Measurements from ENCODE around the gene PABPN1. TPM values are rescaled to one million over a fixed set of nuclear protein-coding genes. Genes with fewer than 3 reads are reported as not detected.

The PABPN1 gene
- total RNA-seq, 1 donor, result 78.6 TPM

GRCh38 chr14:23326491-23327332 lies 5.5 kb downstream of the PABPN1 start:
- DNase-seq (ENCODE audit: low read depth in 2 of 3, low spot score in 2 of 3), result no peak

- peak; percentile 47 to 86 (median 68) for DNase-seq (ENCODE audit: low read depth in 2 of 3, low spot score in 2 of 3)
Measured at GRCh38 chr14:23327947-23328744, 6.9 kb downstream of the PABPN1 start.

GRCh38 chr14:23335623-23336022 lies 14.4 kb downstream of the PABPN1 start:
- no peak for DNase-seq (ENCODE audit: low read depth in 2 of 3, low spot score in 2 of 3)

GRCh38 chr14:23339506-23340268 lies 18.4 kb downstream of the PABPN1 start:
- no peak for DNase-seq (ENCODE audit: low read depth in 2 of 3, low spot score in 2 of 3)

GRCh38 chr14:23344481-23344880 lies 23.2 kb downstream of the PABPN1 start:
- no peak for DNase-seq (ENCODE audit: low read depth in 2 of 3, low spot score in 2 of 3)

GRCh38 chr14:23345987-23346692 lies 24.9 kb downstream of the PABPN1 start:
- no peak for DNase-seq (ENCODE audit: low read depth in 2 of 3, low spot score in 2 of 3)

- DNase-seq (ENCODE audit: low read depth in 2 of 3, low spot score in 2 of 3), result no peak
Measured at GRCh38 chr14:23346693-23347405, 25.6 kb downstream of the PABPN1 start.

GRCh38 chr14:23347406-23348296 lies 26.4 kb downstream of the PABPN1 start:
- no peak for DNase-seq (ENCODE audit: low read depth in 2 of 3, low spot score in 2 of 3)

- no peak for DNase-seq (ENCODE audit: low read depth in 2 of 3, low spot score in 2 of 3)
Measured at GRCh38 chr14:23348297-23348655, 27.0 kb downstream of the PABPN1 start.

- DNase-seq (ENCODE audit: low read depth in 2 of 3, low spot score in 2 of 3), result no peak
Measured at GRCh38 chr14:23349156-23349845, 28.0 kb downstream of the PABPN1 start.

GRCh38 chr14:23351681-23352505 lies 30.6 kb downstream of the PABPN1 start:
- DNase-seq (ENCODE audit: low read depth in 2 of 3, low spot score in 2 of 3), result peak in 1 of 3 donors; percentile 10

GRCh38 chr14:23352506-23353432 lies 31.5 kb downstream of the PABPN1 start, which contains the start of gene SLC22A17:
SLC22A17 (minus strand) TSS chr14:23352887.
- peak; percentile 44 to 82 (median 80) for DNase-seq (ENCODE audit: low read depth in 2 of 3, low spot score in 2 of 3)

- DNase-seq (ENCODE audit: low read depth in 2 of 3, low spot score in 2 of 3), result no peak
Measured at GRCh38 chr14:23353433-23353780, 32.1 kb downstream of the PABPN1 start.

GRCh38 chr14:23354990-23355389 lies 33.7 kb downstream of the PABPN1 start:
- no peak for DNase-seq (ENCODE audit: low read depth in 2 of 3, low spot score in 2 of 3)

GRCh38 chr14:23355871-23356435 lies 34.7 kb downstream of the PABPN1 start:
- no peak for DNase-seq (ENCODE audit: low read depth in 2 of 3, low spot score in 2 of 3)

GRCh38 chr14:23356662-23357061 lies 35.4 kb downstream of the PABPN1 start:
- no peak for DNase-seq (ENCODE audit: low read depth in 2 of 3, low spot score in 2 of 3)
